Loucy (cell line): ENCODE measurements around the gene LRRC4B.

Experiments used
- H2AFZ ChIP-seq: fragments of 200-600 bp; sonication (generic); 2 replicates; pipeline ENCODE4 v1.6.0; 2016; ENCODE audit warnings: antibody characterized with exemption, mild to moderate bottlenecking, low read length, moderate library complexity
- H3F3A ChIP-seq: fragments of 200-600 bp; 2 replicates; pipeline ENCODE4 v1.6.0; 2016; ENCODE audit warnings: antibody characterized with exemption, low read depth, mild to moderate bottlenecking
- H3K27me3 ChIP-seq: fragments of 200-600 bp; sonication (generic); 2 replicates; pipeline ENCODE4 v1.6.1; 2014; ENCODE audit warnings: low read length, mild to moderate bottlenecking; ENCODE audit not compliant: insufficient read depth, poor library complexity, severe bottlenecking
- H3K36me3 ChIP-seq: fragments of 200-600 bp; sonication (generic); 2 replicates; pipeline ENCODE4 v1.6.1; 2016; ENCODE audit warnings: low read length; ENCODE audit not compliant: insufficient read depth
- H3K4me1 ChIP-seq: fragments of 200-600 bp; sonication (generic); 2 replicates; pipeline ENCODE4 v1.5.1; 2014; ENCODE audit warnings: low read length, mild to moderate bottlenecking; ENCODE audit not compliant: insufficient read depth, poor library complexity, severe bottlenecking
- H3K4me2 ChIP-seq: fragments of 200-600 bp; sonication (generic); 2 replicates; pipeline ENCODE4 v1.6.0; 2014; ENCODE audit warnings: antibody characterized with exemption, low read length, low read depth, mild to moderate bottlenecking; ENCODE audit not compliant: poor library complexity, severe bottlenecking
- H3K4me3 ChIP-seq: fragments of 200-600 bp; sonication (generic); 2 replicates; pipeline ENCODE4 v1.5.1; 2014; ENCODE audit warnings: low read length, mild to moderate bottlenecking, mixed read lengths; ENCODE audit not compliant: poor library complexity, severe bottlenecking
- H3K79me2 ChIP-seq: fragments of 200-600 bp; sonication (generic); 2 replicates; pipeline ENCODE4 v1.6.1; 2014; ENCODE audit warnings: low read length; ENCODE audit not compliant: insufficient read depth
- H3K9ac ChIP-seq: fragments of 200-600 bp; sonication (generic); 2 replicates; pipeline ENCODE4 v1.6.0; 2014; ENCODE audit warnings: mild to moderate bottlenecking, low read depth, low read length, moderate library complexity; ENCODE audit not compliant: poor library complexity, severe bottlenecking
- H3K9me2 ChIP-seq: fragments of 200-600 bp; sonication (generic); replicated peaks from 2 replicates; pipeline ENCODE4 v1.6.1; 2016; ENCODE audit warnings: low read depth, low read length, mixed read lengths
- H3K9me3 ChIP-seq: fragments of 200-600 bp; sonication (generic); 2 replicates; pipeline ENCODE4 v1.6.1; 2014; ENCODE audit warnings: mild to moderate bottlenecking, antibody characterized with exemption, low read length, low read depth; ENCODE audit not compliant: insufficient read depth
- H4K20me1 ChIP-seq: fragments of 200-600 bp; sonication (generic); 2 replicates; pipeline ENCODE4 v1.6.0; 2014; ENCODE audit warnings: antibody characterized with exemption, low read length, mild to moderate bottlenecking; ENCODE audit not compliant: insufficient read depth, poor library complexity, severe bottlenecking
- CTCF ChIP-seq: fragments of 200-600 bp; sonication (generic); conservative IDR thresholded peaks from 2 replicates; pipeline ENCODE4 v1.5.1; 2014; ENCODE audit warnings: mild to moderate bottlenecking, antibody characterized with exemption, low read length
- EZH2phosphoT487 ChIP-seq: fragments of 200-600 bp; IDR thresholded peaks from 2 replicates; pipeline ENCODE4 v1.6.1; 2018; ENCODE audit warnings: antibody characterized with exemption, mild to moderate bottlenecking, moderate library complexity, borderline replicate concordance

The LRRC4B gene

GRCh38 chr19:50559636-50560035 lies 8.6 kb downstream of the LRRC4B start:
- Histone ChIP-seq H3K79me2 (no peaks in the 10 kb centered on the region), H3F3A (no peaks in the 10 kb centered on the region), H4K20me1 (no peaks in the 10 kb centered on the region), H3K4me2 (no peak overlapping the region), H3K27me3 (no peaks in the 10 kb centered on the region), H3K4me1 (peaks cover 13% of the 10 kb centered on the region), H3K36me3 (no peaks in the 10 kb centered on the region), H2AFZ (no peak overlapping the region), H3K4me3 (no peak overlapping the region), H3K9me2 (no peaks in the 10 kb centered on the region), H3K9ac (no peak overlapping the region), H3K9me3 (no peaks in the 10 kb centered on the region)
- TF ChIP-seq CTCF: no peak

- no peak overlapping the region for H3K9ac ChIP-seq
- no peak for TF ChIP-seq CTCF
- TF ChIP-seq EZH2phosphoT487: no peak
- H3K4me3 ChIP-seq: no peak overlapping the region
- no peaks in the 10 kb centered on the region for H3K9me2 ChIP-seq
- no peaks in the 10 kb centered on the region for H3K36me3 ChIP-seq
- H3K27me3 ChIP-seq: no peaks in the 10 kb centered on the region
- no peak overlapping the region for H2AFZ ChIP-seq
- no peaks in the 10 kb centered on the region for H3K79me2 ChIP-seq
- peaks cover 13% of the 10 kb centered on the region for H3K4me1 ChIP-seq
- no peaks in the 10 kb centered on the region for H3F3A ChIP-seq
- H4K20me1 ChIP-seq: no peaks in the 10 kb centered on the region
- no peaks in the 10 kb centered on the region for H3K9me3 ChIP-seq
- H3K4me2 ChIP-seq: no peak overlapping the region
Observed at GRCh38 chr19:50558449-50558848, 9.8 kb downstream of the LRRC4B start.

- H3K4me2 ChIP-seq: no peak overlapping the region
- no peak overlapping the region for H2AFZ ChIP-seq
- H3F3A ChIP-seq: no peaks in the 10 kb centered on the region
- no peaks in the 10 kb centered on the region for H3K79me2 ChIP-seq
- no peaks in the 10 kb centered on the region for H3K9me3 ChIP-seq
- no peak overlapping the region for H3K4me3 ChIP-seq
- no peaks in the 10 kb centered on the region for H3K9me2 ChIP-seq
- H3K36me3 ChIP-seq: no peaks in the 10 kb centered on the region
- H3K4me1 ChIP-seq: peaks cover 13% of the 10 kb centered on the region
- no peaks in the 10 kb centered on the region for H4K20me1 ChIP-seq
- no peak overlapping the region for H3K9ac ChIP-seq
- TF ChIP-seq CTCF: no peak
- TF ChIP-seq EZH2phosphoT487: no peak
- H3K27me3 ChIP-seq: no peaks in the 10 kb centered on the region
Observed at GRCh38 chr19:50558039-50558438, 10.2 kb downstream of the LRRC4B start.
